Keratinocyte (primary cell): ENCODE measurements around the gene ATP12A.

Experiments
- EZH2 ChIP-seq: IDR thresholded peaks from one replicate; pipeline ENCODE4 v1.6.1; 2012; ENCODE audit warnings: inconsistent platforms, mild to moderate bottlenecking, low read length, moderate library complexity
- TF ChIP-seq, protein P1 (sequence below), 3 experiments: IDR thresholded peaks in 1 of 3; conservative IDR thresholded peaks in 1 of 3; optimal IDR thresholded peaks in 1 of 3; 2 replicates in 2 of 3; 3 replicates in 1 of 3; pipeline versions ENCODE3 to v1.5.1; 2011; ENCODE audit warnings: low read length in 3 of 3, mild to moderate bottlenecking in 3 of 3, moderate library complexity in 2 of 3, control low read depth in 1 of 3, inconsistent platforms in 1 of 3; ENCODE audit not compliant: insufficient read depth in 2 of 3; ENCODE audit errors: extremely low read depth in 1 of 3

DNA sequence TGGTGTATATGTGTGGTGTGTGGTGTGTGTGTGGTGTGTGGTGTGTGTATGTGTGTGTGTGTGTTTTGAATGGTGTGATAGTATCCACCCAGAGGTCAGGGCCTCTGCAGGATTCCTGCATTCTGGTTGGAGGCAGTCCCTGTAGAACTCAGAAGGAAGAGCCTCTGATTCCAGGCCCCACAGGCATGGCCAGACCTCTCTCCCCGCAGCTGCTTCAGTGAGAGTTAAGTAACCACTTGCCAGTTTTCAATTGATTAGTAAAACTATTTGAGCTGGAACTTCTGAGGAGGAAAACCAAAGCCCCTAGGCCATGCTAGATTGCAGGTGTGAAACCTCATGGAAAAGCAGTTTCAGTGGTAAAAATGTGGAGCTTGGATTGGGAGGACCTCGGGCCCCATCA is 2.1 kb downstream of the ATP12A start:
- no peak for TF ChIP-seq EZH2
- TF ChIP-seq, protein P1, sequence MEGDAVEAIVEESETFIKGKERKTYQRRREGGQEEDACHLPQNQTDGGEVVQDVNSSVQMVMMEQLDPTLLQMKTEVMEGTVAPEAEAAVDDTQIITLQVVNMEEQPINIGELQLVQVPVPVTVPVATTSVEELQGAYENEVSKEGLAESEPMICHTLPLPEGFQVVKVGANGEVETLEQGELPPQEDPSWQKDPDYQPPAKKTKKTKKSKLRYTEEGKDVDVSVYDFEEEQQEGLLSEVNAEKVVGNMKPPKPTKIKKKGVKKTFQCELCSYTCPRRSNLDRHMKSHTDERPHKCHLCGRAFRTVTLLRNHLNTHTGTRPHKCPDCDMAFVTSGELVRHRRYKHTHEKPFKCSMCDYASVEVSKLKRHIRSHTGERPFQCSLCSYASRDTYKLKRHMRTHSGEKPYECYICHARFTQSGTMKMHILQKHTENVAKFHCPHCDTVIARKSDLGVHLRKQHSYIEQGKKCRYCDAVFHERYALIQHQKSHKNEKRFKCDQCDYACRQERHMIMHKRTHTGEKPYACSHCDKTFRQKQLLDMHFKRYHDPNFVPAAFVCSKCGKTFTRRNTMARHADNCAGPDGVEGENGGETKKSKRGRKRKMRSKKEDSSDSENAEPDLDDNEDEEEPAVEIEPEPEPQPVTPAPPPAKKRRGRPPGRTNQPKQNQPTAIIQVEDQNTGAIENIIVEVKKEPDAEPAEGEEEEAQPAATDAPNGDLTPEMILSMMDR (optimal IDR thresholded peaks at IDR 0.05 in 1 of 3, IDR thresholded peaks at IDR 0.05 in 1 of 3, conservative IDR thresholded peaks at IDR 0.05 in 1 of 3; ENCODE audit: extremely low read depth in 1 of 3, insufficient read depth in 2 of 3, low read length in 3 of 3), result no peak
